ENCODE measurements around the gene PRDM16.

PRDM16 gene

DNA sequence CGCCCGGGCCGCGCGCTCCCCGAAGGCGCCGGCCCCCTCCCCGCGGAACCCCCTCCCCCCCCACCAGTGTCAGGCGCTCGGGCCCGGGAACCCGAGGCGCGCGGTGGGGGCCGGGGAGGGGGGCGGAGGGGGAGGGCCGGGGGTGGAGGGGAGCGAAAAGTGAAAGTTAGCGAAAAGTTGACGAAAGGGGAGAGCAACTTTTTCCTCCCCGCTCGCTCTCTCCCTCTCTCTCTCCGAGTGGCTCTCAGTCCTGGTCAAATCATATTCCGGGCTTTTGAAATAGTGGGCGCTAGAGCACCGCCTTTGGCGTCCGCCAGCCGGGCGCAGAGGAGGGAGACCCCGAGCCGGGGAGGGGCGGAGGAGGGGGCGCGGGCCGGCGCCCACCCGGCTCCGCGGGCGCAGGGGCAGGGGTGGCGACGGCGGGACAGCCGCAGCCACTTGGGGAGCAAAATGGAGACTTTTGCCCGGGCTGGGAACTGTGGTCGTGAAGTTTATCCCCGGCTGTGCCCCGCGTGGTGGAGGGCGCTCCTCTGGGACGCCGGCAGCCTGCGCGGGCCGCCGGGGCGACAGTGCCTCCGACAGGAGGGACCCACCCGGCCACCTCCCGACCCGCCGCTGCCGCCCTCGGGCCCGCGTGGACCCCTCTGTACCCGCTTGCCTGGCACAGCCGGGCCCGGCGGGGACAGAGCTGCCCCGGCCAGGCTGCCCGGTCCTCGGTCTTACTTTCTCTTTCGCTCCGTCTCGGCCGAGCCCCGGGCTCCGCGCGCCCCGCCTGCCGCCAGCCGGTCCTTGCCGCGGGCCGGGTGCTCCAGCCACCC, 697 bp downstream of the PRDM16 start:
- Histone ChIP-seq H3K4me1 (ENCODE audit: control insufficient read depth, insufficient read depth, low read length) (peaks cover 43% of the 10 kb centered on the region), H3K36me3 (ENCODE audit: control insufficient read depth, insufficient read depth, low read length) (no peaks in the 10 kb centered on the region), H3K9ac (ENCODE audit: low read length) (peak overlapping the region; percentile 92), H3K4me3 (ENCODE audit: low read length) (peak overlapping the region; percentile 77), H3K9me3 (ENCODE audit: control insufficient read depth, low read length) (no peaks in the 10 kb centered on the region), H3K27me3 (ENCODE audit: control insufficient read depth, insufficient read depth, low read length) (peaks cover 5% of the 10 kb centered on the region)

DNA sequence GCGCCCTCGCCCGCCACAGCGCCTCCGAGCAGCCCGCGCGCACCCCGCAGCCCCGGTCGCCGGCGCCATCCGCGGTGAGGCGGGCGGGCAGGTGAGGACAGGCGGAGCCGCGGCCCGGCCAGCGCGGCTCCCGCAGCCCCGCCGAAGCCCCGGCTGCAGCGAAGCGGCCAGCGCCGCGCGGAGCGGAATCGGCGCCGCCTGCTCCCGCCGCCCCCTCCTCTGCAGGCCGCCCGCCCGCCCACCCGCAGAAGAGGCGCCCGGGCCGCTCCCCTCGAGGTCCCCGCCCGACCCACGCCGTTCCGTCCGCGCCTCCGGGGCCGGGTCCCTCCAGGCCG, 1.3 kb downstream of the PRDM16 start:
- Histone ChIP-seq H3K4me1 (ENCODE audit: control insufficient read depth, insufficient read depth, low read length) (peaks cover 48% of the 10 kb centered on the region), H3K9me3 (ENCODE audit: control insufficient read depth, low read length) (no peaks in the 10 kb centered on the region), H3K4me3 (ENCODE audit: low read length) (no peak overlapping the region), H3K36me3 (ENCODE audit: control insufficient read depth, insufficient read depth, low read length) (no peaks in the 10 kb centered on the region), H3K27me3 (ENCODE audit: control insufficient read depth, insufficient read depth, low read length) (peaks cover 5% of the 10 kb centered on the region), H3K9ac (ENCODE audit: low read length) (peak overlapping the region; percentile 82)

DNA sequence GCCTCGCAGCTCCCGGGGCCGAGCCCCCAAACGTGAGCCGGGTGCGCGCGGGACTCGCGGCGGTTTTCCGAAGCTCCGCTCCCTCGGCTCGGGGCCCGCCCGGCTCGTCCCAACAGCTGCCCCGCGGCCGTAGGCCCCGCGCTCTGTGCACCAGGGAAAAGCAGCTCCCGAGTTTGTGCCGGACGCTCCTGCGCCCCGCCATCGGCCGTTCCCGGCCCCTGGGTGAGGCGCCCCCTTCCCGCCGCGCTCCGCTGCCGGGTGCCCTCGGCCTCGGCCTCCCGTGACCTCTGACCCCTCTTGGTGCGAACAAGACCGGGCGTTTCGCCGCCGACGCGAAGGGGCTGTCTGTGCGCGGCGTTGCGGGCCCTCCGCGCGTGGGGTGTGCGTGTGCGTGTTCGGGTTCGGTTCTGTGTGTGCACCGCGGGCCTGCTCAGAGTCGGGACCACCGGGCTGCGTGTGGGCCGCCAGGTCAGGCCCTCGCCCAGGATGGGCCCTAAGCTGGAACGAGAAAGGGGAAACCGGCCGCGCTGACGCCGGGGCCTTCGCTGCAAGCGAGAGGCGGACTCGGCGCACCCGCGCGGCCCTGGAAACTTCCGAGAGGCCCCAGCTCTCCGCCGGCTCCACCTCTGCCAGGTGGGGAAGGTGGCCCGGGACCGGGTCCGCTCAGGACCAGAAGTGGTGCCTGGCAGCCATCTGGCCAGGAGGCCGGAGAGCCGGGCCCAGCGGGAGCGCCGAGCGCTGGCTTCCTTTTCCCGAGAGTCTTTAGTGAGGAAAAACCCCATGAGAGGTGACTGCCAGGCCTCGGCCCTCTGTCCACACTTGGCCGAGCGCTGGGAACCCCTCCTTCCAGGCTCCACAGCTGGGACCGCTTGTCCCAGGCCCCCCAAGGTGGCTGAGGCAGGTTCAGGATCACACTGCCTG, 1.9 kb downstream of the PRDM16 start:
- H3K36me3 ChIP-seq (ENCODE audit: control insufficient read depth, insufficient read depth, low read length): no peaks in the 10 kb centered on the region
- H3K27me3 ChIP-seq (ENCODE audit: control insufficient read depth, insufficient read depth, low read length): peaks cover 5% of the 10 kb centered on the region
- H3K9me3 ChIP-seq (ENCODE audit: control insufficient read depth, low read length): no peaks in the 10 kb centered on the region
- H3K4me3 ChIP-seq (ENCODE audit: low read length): peak overlapping the region; percentile 66
- peaks cover 45% of the 10 kb centered on the region for H3K4me1 ChIP-seq (ENCODE audit: control insufficient read depth, insufficient read depth, low read length)
- peak overlapping the region; percentile 82 for H3K9ac ChIP-seq (ENCODE audit: low read length)

DNA sequence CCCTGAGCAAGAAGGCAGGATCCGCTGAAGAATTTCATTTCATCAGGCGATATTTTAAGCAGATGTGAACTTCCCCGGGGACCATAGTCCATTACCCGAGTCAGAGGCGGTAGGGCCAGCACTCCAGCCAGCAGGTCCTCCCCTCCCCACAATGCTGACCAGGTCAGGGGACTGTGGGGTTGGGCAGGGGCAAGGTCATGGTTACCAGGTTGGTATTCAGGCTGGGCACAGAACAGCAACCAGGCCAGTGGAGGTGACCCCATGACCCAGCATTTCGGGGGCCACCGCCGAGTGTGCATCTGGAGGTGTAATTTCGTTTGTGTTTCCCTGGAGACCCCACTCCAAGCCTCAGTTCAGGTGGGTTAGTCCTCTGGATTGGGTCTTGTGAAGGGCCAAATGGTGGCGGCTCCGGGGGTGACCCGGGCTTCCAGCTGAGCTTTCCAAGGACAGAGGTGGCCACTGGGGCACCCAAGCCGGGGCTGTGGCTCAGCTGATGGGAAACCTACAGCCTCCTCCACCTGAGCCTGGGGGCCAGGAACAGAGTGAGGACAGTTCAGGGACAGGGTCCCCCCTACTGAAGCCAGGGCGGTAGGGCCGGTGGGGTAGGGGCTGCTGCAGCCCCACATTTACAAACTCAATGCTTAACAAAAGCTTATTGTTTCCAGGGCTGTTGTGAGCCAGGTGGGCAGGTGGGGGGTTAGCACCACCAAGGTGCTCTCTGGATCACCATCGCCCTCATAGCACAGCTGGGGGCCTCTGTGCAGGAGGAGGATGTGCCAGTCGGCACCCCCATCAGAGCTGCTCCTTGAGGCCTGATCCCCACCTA, 2.8 kb downstream of the PRDM16 start:
- Histone ChIP-seq H3K4me3 (ENCODE audit: low read length) (peak overlapping the region; percentile 66), H3K9me3 (ENCODE audit: control insufficient read depth, low read length) (no peaks in the 10 kb centered on the region), H3K27me3 (ENCODE audit: control insufficient read depth, insufficient read depth, low read length) (peaks cover 5% of the 10 kb centered on the region), H3K4me1 (ENCODE audit: control insufficient read depth, insufficient read depth, low read length) (peaks cover 43% of the 10 kb centered on the region), H3K36me3 (ENCODE audit: control insufficient read depth, insufficient read depth, low read length) (no peaks in the 10 kb centered on the region), H3K9ac (ENCODE audit: low read length) (peak overlapping the region; percentile 82)

DNA sequence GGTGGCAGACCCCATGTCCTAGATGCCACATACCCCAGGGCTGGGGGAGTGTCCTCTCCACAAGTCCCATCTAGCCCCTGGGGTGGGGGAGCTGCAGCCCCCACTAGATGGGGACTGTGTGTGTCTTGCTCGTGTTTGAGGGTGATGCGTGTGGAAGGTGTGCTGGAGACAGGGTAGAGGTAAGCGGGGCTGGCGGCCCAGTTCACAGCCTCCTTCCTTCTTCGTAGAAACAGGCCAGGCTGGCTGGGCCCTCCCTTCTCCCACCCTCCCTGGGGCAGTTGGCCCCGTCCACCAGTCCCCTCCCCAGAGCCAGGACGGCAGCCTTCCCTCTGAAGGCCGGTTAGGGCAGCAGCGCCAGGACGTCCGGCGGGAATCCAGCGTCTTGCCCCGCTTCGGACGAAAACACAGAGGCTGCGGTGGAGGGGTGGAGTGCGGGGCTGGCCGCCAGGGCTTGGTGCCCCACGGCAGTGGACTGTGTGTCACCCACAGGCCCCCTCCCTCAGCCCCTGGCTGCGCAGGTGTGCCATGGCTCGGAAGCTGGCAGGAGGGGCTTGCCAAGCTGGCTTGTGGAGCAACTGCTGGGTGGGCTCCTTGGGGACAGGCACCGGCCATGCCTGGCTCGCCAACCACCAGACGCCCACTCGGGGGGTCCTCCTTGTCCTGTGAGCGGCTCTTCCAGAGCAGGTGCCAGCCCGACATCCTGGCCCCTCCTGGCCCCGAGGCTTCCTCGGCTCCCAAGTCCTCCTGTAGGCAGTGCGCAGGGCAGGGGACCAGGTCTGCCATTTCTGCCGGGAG, 3.6 kb downstream of the PRDM16 start:
- Histone ChIP-seq H3K4me3 (ENCODE audit: low read length) (peak overlapping the region; percentile 66), H3K36me3 (ENCODE audit: control insufficient read depth, insufficient read depth, low read length) (no peaks in the 10 kb centered on the region), H3K9ac (ENCODE audit: low read length) (peak overlapping the region; percentile 82), H3K4me1 (ENCODE audit: control insufficient read depth, insufficient read depth, low read length) (peaks cover 45% of the 10 kb centered on the region), H3K9me3 (ENCODE audit: control insufficient read depth, low read length) (no peaks in the 10 kb centered on the region), H3K27me3 (ENCODE audit: control insufficient read depth, insufficient read depth, low read length) (no peaks in the 10 kb centered on the region)

DNA sequence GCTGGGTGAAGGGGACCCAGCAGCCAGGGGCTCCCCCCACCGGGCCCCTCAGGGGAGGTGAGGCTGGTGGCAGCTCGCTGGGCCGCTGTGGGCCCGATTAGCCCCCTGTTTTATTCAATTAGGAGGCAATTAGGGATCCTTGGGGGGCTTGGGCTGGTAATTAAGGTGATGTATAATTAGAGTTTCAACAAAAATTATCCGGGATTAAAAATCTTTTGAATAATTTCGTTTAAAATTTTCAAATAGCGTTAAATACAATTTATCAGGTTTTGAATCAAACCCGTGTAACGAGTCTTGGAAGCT, 4.1 kb downstream of the PRDM16 start:
- H3K9me3 ChIP-seq (ENCODE audit: control insufficient read depth, low read length): no peaks in the 10 kb centered on the region
- peaks cover 47% of the 10 kb centered on the region for H3K4me1 ChIP-seq (ENCODE audit: control insufficient read depth, insufficient read depth, low read length)
- peak overlapping the region; percentile 82 for H3K9ac ChIP-seq (ENCODE audit: low read length)
- H3K4me3 ChIP-seq (ENCODE audit: low read length): peak overlapping the region; percentile 66
- no peaks in the 10 kb centered on the region for H3K36me3 ChIP-seq (ENCODE audit: control insufficient read depth, insufficient read depth, low read length)
- no peaks in the 10 kb centered on the region for H3K27me3 ChIP-seq (ENCODE audit: control insufficient read depth, insufficient read depth, low read length)

DNA sequence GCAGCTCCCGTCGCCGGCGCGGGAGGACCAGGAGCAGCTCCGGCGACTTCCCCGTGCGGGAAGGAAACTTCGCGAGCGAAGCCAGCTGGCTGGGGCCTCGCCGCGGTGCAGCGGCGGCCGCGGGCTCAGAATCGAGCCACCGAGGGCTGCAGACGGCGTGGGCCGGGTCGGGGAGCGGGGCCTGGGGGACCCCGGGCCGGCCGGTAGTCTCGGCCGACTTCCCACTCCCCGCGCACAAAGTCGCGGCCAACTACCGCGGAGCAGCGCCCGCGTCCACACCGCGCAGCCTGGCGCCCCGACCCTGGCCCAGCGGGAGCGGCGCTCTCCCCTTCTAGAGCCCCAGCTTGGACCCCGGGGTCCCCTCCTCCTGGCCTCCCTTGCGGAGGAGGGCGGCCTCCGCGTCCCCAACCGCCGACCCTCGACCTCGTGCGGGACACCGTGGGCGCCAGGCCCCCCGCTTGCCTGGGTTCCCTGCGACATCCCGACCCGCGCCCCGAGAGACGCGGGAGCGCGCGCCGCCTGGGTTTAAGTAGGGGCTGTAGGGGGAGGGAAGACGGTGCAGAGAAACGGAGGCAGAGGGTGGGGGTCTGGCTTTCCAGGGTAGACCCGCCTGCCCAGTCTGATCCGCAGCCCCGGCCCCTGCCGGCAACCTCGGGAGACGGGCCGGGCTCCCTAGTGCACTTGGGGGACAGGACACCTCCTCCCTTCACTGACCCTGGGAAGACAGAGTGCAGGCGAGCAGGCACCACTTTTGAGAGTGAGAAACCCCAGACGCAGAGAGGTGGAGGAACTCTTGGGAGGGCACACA, 4.7 kb downstream of the PRDM16 start:
- Histone ChIP-seq H3K36me3 (ENCODE audit: control insufficient read depth, insufficient read depth, low read length) (no peaks in the 10 kb centered on the region), H3K27me3 (ENCODE audit: control insufficient read depth, insufficient read depth, low read length) (no peaks in the 10 kb centered on the region), H3K4me1 (ENCODE audit: control insufficient read depth, insufficient read depth, low read length) (peaks cover 53% of the 10 kb centered on the region), H3K9me3 (ENCODE audit: control insufficient read depth, low read length) (no peaks in the 10 kb centered on the region), H3K4me3 (ENCODE audit: low read length) (no peak overlapping the region), H3K9ac (ENCODE audit: low read length) (peak overlapping the region; percentile 82)

DNA sequence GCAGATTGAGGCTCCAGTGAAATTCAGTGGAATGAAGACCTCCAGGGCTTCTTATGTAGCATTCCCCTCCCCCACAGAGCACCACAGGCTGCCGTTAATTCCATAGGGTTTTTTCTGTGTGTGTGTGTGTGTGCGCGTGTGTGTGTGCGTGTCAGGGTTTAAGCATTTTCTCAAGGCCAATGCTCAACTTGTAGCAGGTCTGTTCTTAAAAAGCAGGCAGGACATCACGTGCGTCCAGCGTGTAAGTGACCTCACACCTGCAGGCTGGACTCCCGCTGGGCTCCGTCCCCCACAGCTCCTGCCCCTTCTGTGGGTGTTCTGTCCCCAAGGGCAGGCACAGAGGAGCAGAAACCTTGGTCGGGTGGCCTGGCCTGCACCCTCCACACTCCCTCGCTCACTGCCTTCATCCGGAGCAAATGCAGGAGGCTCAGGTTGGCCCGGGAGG, 5.3 kb downstream of the PRDM16 start:
- no peaks in the 10 kb centered on the region for H3K9me3 ChIP-seq (ENCODE audit: control insufficient read depth, low read length)
- H3K4me3 ChIP-seq (ENCODE audit: low read length): no peak overlapping the region
- H3K4me1 ChIP-seq (ENCODE audit: control insufficient read depth, insufficient read depth, low read length): peaks cover 59% of the 10 kb centered on the region
- H3K27me3 ChIP-seq (ENCODE audit: control insufficient read depth, insufficient read depth, low read length): no peaks in the 10 kb centered on the region
- no peaks in the 10 kb centered on the region for H3K36me3 ChIP-seq (ENCODE audit: control insufficient read depth, insufficient read depth, low read length)
- H3K9ac ChIP-seq (ENCODE audit: low read length): peak overlapping the region; percentile 82

DNA sequence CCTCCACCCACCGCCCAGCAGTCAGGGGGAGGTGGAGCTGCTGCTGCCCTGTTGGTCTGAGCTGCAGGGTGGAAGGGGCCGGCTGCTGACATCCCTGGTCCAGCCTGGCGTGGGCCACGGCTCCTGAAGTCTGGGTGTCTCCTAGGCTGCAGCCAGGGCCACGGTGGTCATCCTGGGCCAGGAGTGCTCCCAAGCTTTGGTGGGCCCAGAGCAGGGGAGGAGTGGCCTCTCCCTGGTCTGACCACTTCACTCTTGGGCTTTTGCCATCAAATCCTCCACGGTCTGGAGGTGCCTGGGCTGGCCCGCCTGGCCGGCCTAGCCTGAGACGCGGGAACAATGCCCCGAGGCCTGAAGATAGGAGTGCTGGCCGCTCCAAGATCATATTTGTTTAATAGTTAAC, 5.8 kb downstream of the PRDM16 start:
- H3K9me3 ChIP-seq (ENCODE audit: control insufficient read depth, low read length): no peaks in the 10 kb centered on the region
- peak overlapping the region; percentile 22 for H3K9ac ChIP-seq (ENCODE audit: low read length)
- no peaks in the 10 kb centered on the region for H3K27me3 ChIP-seq (ENCODE audit: control insufficient read depth, insufficient read depth, low read length)
- H3K4me3 ChIP-seq (ENCODE audit: low read length): no peak overlapping the region
- H3K4me1 ChIP-seq (ENCODE audit: control insufficient read depth, insufficient read depth, low read length): peaks cover 62% of the 10 kb centered on the region
- H3K36me3 ChIP-seq (ENCODE audit: control insufficient read depth, insufficient read depth, low read length): no peaks in the 10 kb centered on the region

DNA sequence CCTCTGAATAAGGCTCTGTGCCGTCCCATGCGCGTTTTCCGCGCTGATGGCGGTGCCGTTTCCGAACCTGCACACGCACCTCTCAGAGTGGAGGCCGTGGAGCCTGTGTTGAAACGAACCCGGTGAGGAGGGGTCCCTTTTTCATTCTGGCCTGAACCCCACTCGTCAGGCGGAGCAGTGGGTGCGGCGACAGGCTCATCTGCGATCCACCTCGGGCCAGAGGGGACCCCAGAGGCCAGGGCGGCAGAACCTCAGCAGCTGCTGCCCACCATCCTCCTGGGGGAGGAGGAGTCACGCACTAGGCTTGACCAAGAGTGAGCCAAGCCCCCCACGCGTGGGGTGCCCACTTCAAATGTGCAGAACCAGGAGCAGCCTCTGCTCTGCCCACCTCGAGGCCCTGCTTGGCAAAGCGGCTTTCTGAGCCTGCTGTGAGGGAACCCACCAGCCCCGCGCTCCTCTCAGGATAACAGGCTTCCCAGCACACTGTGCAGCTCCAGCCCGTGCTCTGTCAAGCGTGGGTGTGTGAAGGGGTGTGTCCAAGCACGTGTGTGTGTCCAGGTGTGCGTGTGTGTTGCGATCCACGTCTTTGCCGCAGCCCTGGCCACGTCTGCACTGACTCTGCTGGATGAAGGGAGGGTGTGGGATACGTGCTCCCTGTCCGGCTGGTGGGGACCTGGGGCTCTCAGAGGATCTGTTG, 6.8 kb downstream of the PRDM16 start:
- Histone ChIP-seq H3K27me3 (ENCODE audit: control insufficient read depth, insufficient read depth, low read length) (no peaks in the 10 kb centered on the region), H3K4me3 (ENCODE audit: low read length) (no peak overlapping the region), H3K36me3 (ENCODE audit: control insufficient read depth, insufficient read depth, low read length) (no peaks in the 10 kb centered on the region), H3K4me1 (ENCODE audit: control insufficient read depth, insufficient read depth, low read length) (peaks cover 62% of the 10 kb centered on the region), H3K9me3 (ENCODE audit: control insufficient read depth, low read length) (no peaks in the 10 kb centered on the region), H3K9ac (ENCODE audit: low read length) (no peak overlapping the region)
